Tibial artery (tissue), 4 donors: ENCODE data around the gene GHR.

ENCODE experiments used
- DNase-seq, 2 donors: peaks; one replicate each; pipeline ENCODE4 v3.0.0-alpha.2; 2019
- H3K27ac ChIP-seq, 2 donors: fragments of 200-600 bp; sonication (generic) in 1 of 2; 1 replicate in 1 of 2; 2 replicates in 1 of 2; pipeline ENCODE4 v1.5.1; 2018 to 2019; ENCODE audit warnings: mild to moderate bottlenecking in 1 of 2
- H3K27me3 ChIP-seq, 2 donors: fragments of 200-600 bp; sonication (generic) in 1 of 2; one replicate each; pipeline versions ENCODE4 v1.5.1 to v1.6.0; 2016 to 2019
- H3K36me3 ChIP-seq, 3 donors: fragments of 200-600 bp; sonication (generic) in 2 of 3; one replicate each; pipeline ENCODE4 v1.5.1; 2016 to 2019; ENCODE audit warnings: mild to moderate bottlenecking in 2 of 3
- H3K4me1 ChIP-seq, 4 donors: fragments of 200-600 bp; sonication (generic) in 2 of 4; 1 replicate in 3 of 4; 2 replicates in 1 of 4; pipeline ENCODE4 v1.5.1; 2016 to 2019
- H3K4me3 ChIP-seq, 2 donors: fragments of 200-600 bp; sonication (generic) in 1 of 2; 1 replicate in 1 of 2; 2 replicates in 1 of 2; pipeline ENCODE4 v1.5.1; 2018 to 2019; ENCODE audit warnings: mild to moderate bottlenecking in 2 of 2
- H3K9me3 ChIP-seq, 3 donors: fragments of 200-600 bp; sonication (generic) in 1 of 3; one replicate each; pipeline ENCODE4 v1.5.1; 2016 to 2019
- intact Hi-C: fragments of 100-400 bp; cut with DNase I; formaldehyde crosslinking; loops from one replicate; pipeline ENCODE4 v1.15.0; 2023; ENCODE audit warnings: low total_unique reads
- TF ChIP-seq, protein P1 (sequence below), 2 experiments: fragments of 200-600 bp in 1 of 2; fragments of 450-650 bp in 1 of 2; IDR thresholded peaks; one replicate each; pipeline ENCODE4 v1.5.1; 2017 to 2019; ENCODE audit warnings: antibody characterized with exemption in 2 of 2, mild to moderate bottlenecking in 1 of 2, moderate library complexity in 1 of 2

The GHR gene

DNA sequence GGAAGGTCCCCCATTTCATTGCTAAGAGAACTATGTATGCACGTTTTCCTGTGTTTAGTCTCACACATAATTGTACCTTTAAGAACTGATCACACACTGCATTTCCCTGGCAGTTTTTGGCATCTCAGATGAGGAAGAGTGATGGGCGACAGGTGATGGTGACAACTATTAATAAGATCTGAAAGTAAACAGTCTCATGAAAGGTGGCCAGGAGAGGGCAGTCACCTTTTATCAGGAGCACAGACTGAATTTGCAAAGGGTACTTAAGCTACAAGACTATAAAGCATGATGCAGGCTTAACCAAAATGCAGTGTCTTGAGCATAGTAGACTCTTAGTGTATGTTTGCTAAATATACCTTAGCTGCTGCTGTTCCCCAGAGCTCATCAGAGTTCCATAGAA, 91.5 kb downstream of the GHR start:
- Histone ChIP-seq H3K4me1 (peaks cover 0 to 27% (median 2%) of the 10 kb centered on the region in 4 donors), H3K9me3 (no peaks in the 10 kb centered on the region), H3K36me3 (no peaks in the 10 kb centered on the region), H3K27ac (no peak overlapping the region), H3K27me3 (no peaks in the 10 kb centered on the region), H3K4me3 (no peak overlapping the region)
- DNase-seq = no peak
- intact Hi-C loops = no loop called here
- TF ChIP-seq, protein P1, sequence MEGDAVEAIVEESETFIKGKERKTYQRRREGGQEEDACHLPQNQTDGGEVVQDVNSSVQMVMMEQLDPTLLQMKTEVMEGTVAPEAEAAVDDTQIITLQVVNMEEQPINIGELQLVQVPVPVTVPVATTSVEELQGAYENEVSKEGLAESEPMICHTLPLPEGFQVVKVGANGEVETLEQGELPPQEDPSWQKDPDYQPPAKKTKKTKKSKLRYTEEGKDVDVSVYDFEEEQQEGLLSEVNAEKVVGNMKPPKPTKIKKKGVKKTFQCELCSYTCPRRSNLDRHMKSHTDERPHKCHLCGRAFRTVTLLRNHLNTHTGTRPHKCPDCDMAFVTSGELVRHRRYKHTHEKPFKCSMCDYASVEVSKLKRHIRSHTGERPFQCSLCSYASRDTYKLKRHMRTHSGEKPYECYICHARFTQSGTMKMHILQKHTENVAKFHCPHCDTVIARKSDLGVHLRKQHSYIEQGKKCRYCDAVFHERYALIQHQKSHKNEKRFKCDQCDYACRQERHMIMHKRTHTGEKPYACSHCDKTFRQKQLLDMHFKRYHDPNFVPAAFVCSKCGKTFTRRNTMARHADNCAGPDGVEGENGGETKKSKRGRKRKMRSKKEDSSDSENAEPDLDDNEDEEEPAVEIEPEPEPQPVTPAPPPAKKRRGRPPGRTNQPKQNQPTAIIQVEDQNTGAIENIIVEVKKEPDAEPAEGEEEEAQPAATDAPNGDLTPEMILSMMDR (IDR thresholded peaks at IDR 0.05) = no peak

DNA sequence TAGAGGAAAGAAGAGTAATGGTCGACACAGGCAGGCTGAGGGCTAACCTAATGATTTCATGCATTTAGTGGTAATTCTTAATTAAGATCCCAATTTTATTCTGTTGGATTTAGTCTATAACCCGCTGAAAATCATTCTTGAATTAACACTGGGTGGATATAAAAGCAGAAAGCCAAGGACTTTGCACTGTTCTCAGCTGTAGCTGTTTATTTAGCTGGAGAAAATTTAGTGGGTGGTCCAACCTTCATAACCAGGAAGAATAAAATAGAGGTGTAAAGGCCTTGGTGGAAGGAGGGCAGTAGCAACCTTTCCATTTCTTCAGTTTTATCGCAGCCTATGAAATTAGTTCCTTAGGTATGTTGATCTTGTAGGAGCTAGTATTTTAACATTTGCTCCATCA, 92.3 kb downstream of the GHR start:
- Histone ChIP-seq H3K27me3 (no peaks in the 10 kb centered on the region), H3K9me3 (no peaks in the 10 kb centered on the region), H3K36me3 (no peaks in the 10 kb centered on the region), H3K27ac (no peak overlapping the region), H3K4me1 (peaks cover 0 to 27% (median 2%) of the 10 kb centered on the region in 4 donors), H3K4me3 (no peak overlapping the region)
- TF ChIP-seq, protein P1 (IDR thresholded peaks at IDR 0.05) = no peak
- intact Hi-C loops = no loop called here
- no peak for DNase-seq

DNA sequence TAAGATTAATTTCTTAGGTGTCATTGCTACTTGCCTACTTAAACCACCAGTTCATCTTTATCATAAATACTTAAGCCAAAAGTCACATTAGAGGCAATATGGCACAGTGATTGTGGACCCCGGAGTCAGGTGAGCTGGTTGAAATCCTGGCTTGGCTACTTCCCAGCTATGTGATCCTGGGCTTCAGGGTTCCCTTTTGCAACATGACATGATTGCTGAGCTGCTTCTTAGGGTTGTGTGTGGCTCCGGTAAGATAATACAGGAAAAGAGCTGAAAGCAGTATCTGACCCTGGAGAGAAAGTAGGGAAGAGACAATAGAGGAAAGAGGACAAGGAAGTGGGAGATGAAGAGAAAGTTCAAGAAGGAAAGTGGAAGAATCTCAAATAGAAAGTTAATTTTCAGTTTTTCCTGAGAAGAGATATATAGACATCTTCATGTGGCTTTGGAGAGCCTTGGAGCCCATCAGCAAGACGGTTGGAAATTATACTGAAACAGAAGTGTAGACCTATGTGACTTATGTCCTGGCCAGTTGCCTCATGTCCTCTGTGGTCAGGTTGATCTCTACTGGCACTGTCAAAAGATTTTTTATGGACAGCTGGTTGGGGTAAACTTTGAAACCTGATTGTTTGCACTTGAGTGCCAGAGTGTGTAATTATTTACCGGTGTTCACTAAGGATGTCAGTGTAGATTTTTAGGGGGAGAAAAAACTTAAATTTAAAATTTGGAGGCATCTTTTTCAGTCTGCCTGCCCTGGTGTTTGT, 93.2 kb downstream of the GHR start:
- DNase-seq = no peak
- H3K4me3 ChIP-seq = no peak overlapping the region
- intact Hi-C loops = no loop called here
- H3K27me3 ChIP-seq = no peaks in the 10 kb centered on the region
- H3K4me1 ChIP-seq = peaks cover 0 to 27% (median 2%) of the 10 kb centered on the region in 4 donors
- TF ChIP-seq, protein P1 (IDR thresholded peaks at IDR 0.05) = no peak
- no peaks in the 10 kb centered on the region for H3K9me3 ChIP-seq
- H3K27ac ChIP-seq = no peak overlapping the region
- no peaks in the 10 kb centered on the region for H3K36me3 ChIP-seq

DNA sequence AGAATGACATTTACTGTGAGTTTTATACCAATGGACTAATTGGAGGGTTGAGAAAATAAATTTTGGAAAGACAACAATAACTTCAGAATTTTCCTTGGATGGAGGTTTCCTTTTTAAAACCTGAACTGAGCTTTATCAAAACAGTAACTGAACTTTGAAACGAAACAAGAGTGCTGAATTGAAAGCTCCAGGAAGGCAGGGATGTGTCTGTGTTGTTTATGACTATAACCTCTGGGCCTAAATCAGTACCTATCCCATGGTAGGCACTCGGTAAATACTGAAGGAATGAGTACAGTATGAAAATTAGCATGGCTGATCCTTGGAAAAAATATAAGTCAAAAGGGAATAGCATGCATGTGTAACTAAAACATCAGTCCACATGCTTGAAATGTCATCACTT, 93.9 kb downstream of the GHR start:
- intact Hi-C loops = no loop called here
- Histone ChIP-seq H3K36me3 (no peaks in the 10 kb centered on the region), H3K27me3 (no peaks in the 10 kb centered on the region), H3K4me3 (no peak overlapping the region), H3K9me3 (no peaks in the 10 kb centered on the region), H3K4me1 (peaks cover 0 to 27% (median 2%) of the 10 kb centered on the region in 4 donors), H3K27ac (no peak overlapping the region)
- TF ChIP-seq, protein P1 (IDR thresholded peaks at IDR 0.05) = no peak
- DNase-seq = no peak

DNA sequence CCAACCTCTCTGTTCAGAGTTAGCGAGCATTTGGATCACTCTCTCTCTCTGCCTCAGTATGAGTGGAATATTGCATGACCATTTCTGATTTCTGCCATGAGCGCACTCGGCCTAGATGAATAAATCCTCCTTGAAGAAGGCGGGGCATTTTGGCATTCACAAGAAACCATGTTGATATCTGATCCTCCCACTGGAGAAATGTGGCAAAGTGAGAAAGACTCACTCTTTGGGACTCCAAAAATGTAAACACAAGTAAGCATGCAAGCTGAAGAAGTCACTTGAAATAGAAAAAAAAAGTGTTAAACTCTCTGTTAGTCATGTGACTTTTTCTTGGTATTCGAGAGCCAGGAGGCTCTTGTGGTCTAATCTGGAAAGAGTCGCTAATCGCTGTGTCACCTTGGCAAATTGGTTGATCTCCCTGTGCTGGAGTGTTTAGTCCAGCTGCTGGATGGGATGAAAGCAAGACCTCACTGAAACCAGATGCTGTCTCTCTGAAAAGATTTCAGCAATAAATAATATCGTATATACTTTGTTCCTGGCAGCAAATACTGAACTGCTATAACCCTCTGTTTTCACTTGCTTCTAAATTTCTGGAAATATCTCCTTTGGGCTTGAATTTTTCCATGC, 95.5 kb downstream of the GHR start:
- TF ChIP-seq, protein P1 (IDR thresholded peaks at IDR 0.05) = no peak
- intact Hi-C loops = no loop called here
- Histone ChIP-seq H3K27ac (peak overlapping the region in 1 of 2 donors; percentile 25), H3K4me1 (peaks cover 0 to 27% (median 2%) of the 10 kb centered on the region in 4 donors), H3K27me3 (no peaks in the 10 kb centered on the region), H3K9me3 (no peaks in the 10 kb centered on the region), H3K36me3 (no peaks in the 10 kb centered on the region), H3K4me3 (no peak overlapping the region)
- DNase-seq = peak; percentile 56 to 67
